HG02759 (cell line): ENCODE results near the gene KCNG2.
"Not testable (repeated sequence)": the region's sequence is repeated elsewhere in the genome, so short reads cannot be mapped to it uniquely, and the experiment has no call there.

Experiments used
- ATAC-seq: cut with Tn5 transposase; IDR thresholded peaks from one replicate; pipeline ENCODE4 v1.9.1; 2021; ENCODE audit warnings: mild to moderate bottlenecking, moderate library complexity; ENCODE audit not compliant: unreplicated experiment

Gene KCNG2

DNA sequence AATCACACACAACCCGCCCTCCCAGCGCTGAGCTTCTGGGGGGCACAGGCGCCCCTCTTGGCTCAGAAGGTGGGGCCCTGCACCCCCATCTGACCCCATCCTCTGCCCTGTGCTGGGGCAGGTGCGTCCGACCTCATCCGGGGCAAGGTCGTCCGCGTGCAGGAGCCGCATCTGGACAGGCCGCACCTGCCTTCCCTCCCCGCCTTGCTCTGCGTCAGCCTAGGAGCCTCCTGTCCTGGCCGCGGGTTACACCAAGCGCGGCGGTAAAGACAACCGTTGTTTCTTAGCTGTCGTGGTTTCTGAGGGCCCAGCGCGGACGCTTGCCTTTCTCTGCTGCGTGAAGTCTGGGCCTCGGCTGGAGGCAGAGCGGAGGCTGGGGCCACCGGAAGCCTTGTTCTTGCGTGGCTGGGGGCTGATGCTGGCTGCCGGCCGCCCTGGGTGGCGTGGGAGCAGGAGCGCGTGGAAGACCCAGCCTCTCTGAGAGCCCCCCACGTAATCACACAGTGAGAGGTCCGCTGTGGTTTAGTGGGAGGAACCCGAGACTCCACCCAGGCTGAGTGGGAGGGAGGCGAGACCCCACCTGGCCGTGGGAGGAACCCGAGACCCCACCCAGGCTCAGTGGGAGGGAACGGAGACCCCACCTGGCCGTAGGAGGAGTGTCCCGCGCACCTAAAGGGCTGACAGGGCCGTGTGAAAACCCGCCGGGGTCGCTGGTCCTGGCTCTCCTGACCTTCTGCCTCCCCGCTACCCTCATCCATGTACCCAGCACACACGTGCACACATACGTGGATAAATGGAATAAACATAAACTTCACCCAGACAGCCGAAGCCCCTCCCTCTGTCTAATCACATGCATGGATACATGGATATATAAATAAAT, 51.8 kb downstream of the KCNG2 start:
- ATAC-seq, result no peak

DNA sequence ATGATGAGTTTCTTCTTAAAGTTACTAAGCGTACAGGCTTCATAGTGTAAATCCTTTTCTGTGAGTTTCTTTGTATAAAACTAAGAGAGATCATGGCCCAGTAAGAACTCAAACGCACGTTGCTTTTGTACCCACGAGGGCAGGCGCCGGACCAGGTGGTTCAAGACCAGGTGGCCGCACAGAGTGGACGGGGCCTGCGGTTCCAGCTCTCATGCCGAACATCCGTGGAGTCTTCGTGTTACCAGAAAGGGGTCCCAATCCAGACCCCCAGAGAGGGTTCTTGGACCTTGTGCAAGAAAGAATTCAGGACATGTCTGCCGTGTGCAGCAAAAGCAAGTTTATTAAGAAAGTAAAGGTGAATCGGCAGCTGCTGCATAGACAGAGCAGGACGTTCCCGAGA, 53.0 kb downstream of the KCNG2 start:
- ATAC-seq, result no peak

DNA sequence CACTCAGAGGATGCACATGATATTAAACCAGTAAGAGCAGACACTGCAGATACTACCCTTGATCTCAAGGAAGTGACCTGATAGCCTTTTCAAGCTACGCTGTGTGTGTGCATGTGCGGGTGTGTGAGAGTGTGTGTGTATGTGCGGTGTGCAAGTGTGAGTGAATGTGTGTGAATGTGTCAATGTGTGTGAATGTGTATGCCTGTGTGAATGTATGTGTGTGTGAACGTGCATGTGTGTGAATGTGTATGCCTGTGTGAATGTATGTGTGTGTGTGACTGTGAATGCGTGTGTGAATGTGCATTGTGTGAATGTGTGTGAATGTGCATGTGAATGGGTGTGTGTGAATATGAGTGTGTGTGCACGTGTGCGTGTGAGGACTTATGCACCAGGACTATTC, 53.8 kb downstream of the KCNG2 start:
- ATAC-seq, result no peak

DNA sequence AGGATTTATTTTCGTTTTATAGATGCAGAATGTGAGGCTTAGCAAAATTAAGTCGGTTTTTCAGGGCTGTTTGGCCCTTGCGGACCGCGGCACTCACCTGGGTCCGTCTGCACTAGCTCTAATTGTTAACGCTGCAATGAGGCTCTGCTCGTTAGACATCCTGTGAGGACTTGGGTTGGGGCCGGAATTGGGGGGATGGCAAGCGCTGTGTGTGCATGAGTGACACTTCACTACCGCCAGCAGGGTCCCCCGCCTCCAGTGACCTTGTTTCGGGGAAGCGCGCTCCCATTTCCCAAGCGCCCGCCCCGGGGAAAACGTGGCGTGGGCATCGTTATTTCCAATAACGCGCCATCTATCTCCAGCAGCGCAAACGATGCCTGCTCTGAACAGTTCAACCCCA, 54.2 kb downstream of the KCNG2 start:
- no peak for ATAC-seq

DNA sequence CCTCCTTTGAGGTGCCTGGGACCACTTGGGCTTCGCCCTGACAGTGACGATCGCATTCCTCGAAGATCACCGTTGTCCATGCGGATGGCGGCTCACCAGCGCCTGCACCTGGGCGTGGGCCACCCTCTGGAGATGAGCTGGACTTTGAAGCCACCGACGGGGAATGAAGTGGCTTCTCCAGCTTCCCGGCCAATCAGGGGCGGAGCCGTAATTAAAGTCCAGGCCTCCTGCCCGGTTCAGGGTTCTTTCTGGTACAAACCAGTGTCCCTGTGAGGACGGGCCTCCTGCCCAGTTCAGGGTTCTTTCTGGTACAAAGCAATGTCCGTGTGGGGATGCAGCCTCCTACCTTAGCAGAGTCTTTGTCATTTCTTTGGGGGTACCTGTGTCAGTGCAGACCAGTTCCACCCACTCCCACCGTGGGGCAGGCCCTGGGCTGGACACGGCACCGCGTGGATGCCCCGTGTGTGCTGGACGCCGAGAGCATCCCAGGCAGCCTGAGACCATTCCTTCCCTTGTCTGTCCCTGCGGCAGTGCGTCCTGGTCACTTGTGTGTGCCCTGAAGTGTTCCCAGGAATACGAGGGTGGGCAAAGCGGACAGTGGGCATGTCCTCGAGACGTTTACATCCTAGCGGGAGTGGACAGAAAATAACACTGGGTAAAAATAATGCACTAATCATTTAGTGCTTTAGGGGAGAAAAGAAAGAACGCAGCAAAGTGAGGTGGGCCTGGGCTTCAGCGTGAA, 55.0 kb downstream of the KCNG2 start:
- ATAC-seq, result no peak

DNA sequence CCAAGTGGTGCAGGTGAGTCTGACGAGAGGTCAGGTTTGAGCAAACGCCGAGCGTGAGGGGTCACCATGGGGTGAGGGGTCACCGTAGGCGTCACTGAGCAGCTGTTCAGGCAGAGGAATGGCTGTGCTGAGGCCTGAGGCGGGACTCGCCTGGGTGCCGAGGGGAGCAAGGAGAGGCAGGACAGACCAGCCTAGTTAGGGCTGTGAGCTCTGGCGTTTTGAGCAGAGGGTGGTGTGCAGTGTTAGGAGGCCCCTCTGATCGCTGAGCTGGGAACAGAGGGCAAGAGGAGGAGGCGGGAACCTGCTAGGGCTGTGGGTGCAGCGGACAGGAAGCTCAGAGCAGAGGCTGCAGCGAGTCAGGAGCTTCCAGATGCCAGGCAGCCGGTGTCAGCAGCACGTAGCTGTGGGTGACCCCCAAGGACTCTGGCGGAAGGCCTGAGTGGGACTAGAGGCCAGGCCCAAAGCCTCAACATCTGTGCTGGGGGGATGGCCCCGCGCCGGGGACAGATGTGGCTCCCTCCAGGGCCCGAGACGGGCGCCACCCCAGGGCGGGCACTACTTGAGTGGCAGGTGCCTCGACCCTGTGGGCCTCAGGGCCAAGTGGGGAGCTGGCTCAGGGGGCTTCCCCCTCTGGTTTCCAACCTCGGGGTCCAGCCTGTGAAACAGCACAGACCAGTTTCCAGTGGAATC, 55.7 kb downstream of the KCNG2 start:
- ATAC-seq, result no peak

DNA sequence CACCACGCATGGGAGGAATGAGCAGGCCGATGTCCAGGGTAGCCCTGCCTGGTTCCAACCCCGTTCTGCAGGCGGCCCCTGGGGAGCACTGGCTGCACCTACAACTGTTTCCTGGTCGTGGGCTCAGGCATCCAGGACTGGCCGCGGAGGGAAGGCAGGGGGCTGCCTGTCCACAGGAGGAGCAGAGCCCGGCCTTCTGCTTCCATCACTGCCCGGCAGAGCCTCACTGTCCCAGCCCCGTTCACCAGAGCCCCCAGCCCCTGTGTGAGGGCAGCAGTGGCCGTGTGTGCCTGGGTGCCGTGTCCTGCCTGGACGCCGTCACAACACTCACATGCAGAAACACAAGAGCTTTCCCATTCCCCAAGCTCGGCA, 56.2 kb downstream of the KCNG2 start:
- no peak for ATAC-seq

DNA sequence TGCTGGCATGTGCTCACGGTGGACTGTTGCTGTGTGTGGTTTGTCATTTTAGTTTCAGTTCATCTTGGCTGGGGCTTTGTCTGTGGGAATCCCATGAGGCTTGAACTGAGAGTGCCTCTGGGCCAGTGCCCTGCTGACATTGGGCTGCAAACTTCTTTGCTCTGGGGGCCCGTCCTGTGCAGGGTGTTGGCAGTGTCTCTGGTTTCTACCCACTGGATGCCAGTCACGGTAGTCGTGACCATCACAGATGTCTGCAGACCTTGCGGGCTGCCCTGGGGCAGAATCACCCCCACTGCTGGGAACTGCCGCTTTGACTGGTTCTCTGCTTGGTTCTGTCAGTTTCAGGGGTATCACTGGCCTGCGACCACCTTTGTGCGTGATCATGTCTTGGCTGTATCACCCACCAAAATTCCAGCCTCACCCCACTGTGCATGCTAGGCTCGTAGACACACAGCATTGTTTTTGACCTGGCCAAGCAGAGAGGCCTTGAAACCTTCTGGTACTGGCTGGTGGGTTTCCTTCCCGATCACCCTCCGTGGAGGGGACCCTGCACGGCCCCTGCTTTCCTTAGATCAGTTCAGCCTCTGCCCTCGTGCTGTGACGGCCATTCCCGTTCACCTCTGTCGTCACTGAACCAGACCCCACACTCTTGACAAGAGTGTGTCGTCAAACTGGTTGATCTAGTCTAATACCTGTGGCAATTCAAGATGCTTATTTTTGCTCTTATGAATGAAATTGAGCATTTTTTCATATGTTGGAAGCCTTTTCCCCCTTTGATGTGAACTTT, 57.6 kb downstream of the KCNG2 start:
- peak; percentile 80 for ATAC-seq

DNA sequence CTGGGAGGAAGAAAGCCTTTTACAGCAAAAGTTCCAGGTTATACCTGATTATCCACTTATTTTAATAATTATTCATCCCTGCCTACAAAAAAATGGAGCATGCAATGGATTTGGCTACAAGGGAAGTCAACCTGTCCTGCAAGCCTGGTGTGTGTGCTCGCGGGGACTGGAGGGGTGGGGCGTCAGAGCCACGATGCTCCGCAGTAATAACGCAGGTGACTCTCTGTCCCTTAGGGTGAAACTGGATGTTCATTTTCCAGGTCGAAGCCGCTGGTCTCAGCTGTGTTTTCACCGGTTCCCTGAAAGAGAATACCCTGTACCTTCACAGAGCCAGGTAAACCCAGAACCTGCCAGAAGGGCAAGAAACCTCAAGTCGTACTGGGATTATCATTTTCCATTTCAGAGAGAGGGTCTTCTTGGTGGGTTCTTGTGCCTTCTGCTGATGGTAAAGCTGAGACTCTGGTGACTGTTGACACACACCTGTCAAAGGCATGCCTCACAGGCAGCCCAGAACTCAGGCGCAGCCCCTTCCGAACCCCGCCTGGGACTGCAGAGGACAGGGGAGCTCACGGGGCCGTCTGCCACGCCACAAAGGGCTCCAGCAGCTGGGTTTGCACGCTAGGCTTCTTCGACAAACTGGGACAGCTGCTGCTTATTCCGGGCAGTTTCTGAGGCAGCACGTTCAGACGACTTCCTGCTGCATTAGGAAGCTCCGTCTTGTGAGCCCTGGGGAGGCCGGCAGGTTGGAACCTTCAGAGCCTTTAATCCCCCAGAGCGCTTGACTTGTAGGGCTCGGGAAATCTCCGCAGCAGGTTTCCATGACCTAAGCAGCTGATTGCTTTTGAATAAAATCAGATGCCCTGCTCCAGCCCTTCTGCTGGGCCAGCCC, 58.6 kb downstream of the KCNG2 start:
- peak; percentile 55 for ATAC-seq

DNA sequence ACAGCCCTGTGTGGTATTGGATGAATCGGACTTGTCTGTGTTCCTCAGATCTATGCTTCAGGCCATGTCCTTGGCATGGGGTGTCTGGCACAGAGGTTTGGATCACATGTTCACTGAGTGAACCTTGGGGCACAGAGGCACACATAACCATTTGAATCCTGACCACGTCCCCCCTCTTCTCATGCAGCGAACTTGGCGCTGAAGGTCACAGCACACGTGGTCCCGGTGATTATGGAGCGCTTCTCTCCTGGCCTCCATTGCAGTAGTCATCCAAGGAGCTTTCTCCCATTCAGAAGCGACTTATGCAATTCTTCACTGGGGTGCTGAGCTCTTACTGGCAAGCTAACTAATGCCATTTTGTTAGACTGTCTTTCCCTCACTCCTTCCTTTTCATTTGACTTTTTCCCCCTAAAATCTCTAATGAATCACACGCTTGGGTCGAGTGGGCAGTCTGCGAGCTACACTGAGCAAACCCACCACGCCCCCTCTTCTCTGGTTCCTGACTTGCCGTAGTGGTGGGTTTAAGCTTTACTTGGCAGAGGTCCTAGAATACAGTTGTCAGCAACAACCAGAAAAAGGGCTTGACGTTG, 59.4 kb downstream of the KCNG2 start:
- no peak for ATAC-seq

DNA sequence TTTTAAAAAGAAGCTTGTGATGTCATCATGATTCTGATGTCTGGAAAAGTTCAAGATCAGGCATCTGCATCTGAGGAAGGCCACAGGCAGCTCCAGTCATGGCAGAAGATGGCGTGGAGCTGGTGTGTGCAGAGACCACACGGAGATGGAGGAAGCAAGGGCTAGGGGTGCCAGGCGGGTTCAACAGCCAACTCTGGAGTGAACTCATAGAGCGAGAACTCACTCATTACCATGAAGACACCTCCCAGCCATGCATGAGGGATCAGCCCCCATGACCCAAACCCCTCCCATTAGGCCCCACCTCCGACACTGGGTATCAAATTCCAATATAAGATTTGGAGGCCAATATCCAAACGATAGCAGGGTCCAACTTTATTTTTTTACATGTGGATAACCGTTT, 61.6 kb downstream of the KCNG2 start:
- ATAC-seq, result no peak

DNA sequence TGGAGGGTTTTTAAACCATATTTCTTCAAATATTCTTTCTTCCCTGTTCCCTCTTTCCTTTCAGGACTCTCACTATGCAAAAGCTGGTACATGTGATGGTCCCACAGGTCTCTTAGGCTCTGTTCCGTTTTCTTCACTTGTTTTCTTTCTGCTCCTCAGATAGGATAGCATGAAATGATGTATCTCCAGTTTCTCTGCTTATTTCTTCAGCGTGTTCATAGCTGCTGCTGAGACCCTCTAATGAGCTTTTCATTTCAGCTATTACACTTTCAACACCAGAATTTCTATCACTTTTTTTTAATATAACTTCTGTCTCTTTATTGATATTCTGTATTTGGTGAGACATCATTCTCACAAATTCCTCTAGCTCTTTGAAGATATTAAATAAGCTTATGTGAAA, 63.9 kb downstream of the KCNG2 start:
- ATAC-seq, result no peak

DNA sequence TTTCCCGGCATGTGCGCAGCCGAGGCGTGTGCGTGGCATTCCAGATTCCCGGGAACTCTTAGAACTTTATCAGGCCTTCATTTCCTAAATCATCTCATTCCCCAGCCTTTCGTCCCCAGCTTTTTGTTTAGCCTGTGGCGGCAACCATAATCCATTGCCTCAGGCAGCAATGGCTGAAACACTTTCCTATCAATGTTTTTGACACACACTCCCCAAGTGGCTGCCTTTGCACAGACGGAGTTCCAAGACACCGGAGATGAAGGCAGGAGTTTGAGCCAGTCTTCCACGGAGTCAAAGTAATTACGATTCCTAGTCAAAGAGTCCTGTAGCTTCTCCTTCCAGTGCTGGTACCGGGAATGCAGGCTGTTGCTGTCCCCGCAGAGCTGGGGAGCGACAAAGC, 64.8 kb downstream of the KCNG2 start:
- ATAC-seq, result no peak

DNA sequence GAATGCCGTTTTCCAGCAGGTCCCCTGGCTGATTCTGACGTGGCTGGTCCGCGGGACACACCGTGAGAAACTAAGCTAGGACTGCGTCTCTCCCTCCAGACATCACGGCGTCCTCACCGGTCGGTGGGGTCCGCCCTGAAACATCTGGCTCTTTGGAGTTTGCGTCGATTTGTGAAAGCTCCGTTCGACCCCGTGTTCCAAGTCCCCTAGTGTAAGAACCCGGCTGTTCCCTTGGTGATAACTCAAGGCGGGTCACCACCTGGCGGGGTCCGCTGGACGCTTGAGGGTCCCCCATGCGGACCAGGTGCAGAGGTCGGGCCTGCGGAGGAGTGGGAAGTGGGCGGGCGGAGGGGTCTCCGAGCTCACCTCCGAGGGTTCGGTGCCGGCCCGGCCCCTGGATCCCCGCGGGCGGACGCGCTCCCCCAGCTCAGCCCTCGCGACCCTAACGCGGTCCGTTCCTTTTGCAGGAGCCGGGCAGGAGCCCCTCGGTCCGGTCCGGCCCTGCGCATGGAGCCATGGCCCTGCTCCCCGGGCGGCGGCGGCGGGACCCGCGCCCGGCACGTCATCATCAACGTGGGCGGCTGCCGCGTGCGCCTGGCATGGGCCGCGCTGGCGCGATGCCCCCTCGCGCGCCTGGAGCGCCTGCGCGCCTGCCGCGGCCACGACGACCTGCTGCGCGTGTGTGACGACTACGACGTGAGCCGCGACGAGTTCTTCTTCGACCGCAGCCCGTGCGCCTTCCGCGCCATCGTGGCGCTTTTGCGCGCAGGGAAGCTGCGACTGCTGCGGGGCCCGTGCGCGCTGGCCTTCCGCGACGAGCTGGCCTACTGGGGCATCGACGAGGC, 65.6 kb downstream of the KCNG2 start:
- no peak for ATAC-seq

DNA sequence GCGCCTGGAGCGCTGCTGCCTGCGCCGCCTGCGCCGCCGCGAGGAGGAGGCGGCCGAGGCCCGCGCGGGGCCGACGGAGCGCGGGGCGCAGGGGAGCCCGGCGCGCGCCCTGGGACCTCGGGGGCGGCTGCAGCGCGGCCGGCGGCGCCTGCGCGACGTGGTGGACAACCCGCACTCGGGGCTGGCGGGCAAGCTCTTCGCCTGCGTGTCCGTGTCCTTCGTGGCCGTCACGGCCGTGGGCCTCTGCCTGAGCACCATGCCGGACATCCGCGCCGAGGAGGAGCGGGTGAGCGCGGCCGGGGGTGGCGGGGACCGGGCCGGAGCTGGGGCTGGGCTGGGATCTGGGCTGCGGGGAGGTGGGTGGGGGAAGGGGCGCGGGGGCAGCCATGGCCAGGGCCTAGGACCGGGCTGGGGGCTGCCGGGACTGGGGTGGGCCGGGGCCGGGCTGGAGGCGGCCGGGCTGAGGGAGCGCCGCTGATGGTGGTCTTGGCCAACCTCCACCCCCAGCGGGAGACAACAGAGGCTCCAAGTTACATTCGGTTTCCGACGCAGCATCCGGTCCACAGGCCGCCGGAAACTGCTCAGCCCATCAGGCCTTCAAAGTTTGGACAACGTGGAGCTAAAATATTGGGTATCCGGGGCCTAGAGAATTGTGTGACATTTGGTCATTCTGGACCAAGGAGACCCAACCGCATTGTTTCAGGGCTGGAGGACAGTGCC, 66.4 kb downstream of the KCNG2 start:
- ATAC-seq, result no peak

DNA sequence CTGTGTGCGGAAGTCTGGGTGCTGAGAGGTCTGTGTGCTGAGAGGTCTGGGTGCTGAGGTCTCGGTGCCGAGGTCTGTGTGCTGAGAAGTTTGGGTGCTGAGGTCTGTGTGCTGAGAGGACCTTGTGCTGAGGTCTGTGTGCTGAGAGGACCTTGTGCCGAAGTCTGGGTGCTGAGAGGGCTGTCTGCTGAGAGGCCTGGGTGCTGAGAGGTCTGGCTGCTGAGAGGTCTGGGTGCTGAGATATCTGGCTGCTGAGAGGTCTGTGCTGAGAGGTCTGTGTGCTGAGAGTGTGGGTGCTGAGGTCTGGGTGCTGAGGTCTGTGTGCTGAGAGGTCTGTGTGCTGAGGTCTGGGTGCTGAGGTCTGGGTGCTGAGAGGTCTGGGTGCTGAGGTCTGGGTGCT, 67.2 kb downstream of the KCNG2 start:
- not testable (repeated sequence) for ATAC-seq

DNA sequence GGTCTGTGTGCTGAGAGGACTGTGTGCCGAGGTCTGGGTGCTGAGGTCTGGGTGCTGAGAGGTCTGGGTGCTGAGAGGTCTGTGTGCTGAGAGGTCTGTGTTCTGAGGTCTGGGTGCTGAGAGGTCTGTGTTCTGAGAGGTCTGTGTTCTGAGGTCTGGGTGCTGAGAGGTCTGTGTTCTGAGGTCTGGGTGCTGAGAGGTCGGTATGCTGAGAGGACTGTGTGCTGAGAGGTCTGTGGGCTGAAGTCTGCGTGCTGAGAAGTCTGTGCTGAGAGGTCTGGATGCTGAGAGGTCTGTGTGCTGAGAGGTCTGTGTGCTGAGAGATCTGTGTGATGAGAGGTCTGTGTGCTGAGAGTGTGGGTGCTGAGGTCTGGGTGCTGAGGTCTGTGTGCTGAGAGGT, 68.2 kb downstream of the KCNG2 start:
- ATAC-seq, result not testable (repeated sequence)
